HepG2 (cell line): Measurements from ENCODE around the gene VIT. TPM values are rescaled to one million over a fixed set of nuclear protein-coding genes. Genes with fewer than 3 reads are reported as not detected.
A peak's percentile ranks its signal among the peaks of the same experiment; 100 is the strongest.

Experiments used
- ARID2 ChIP-seq: sonication (generic); formaldehyde crosslinking; IDR thresholded peaks from 2 replicates; pipeline ENCODE4 v1.8.1; 2022; ENCODE audit warnings: mild to moderate bottlenecking, missing genetic modification reagents, borderline replicate concordance
- CAMTA2 ChIP-seq: sonication (generic); formaldehyde crosslinking; IDR thresholded peaks from 2 replicates; pipeline ENCODE4 v1.4.0; 2020; ENCODE audit warnings: mild to moderate bottlenecking, missing genetic modification reagents, borderline replicate concordance
- NFYC ChIP-seq: IDR thresholded peaks from 2 replicates; pipeline ENCODE4 v1.6.1; 2016; ENCODE audit warnings: missing genetic modification reagents, missing compliant biosample characterization
- PHF20 ChIP-seq: sonication (generic); formaldehyde crosslinking; IDR thresholded peaks from 2 replicates; pipeline ENCODE4 v1.5.0; 2020; ENCODE audit warnings: mild to moderate bottlenecking, missing genetic modification reagents
- POLR2G ChIP-seq: fragments of 200-400 bp; formaldehyde crosslinking; IDR thresholded peaks from 2 replicates; pipeline ENCODE4 v1.6.1; 2018; ENCODE audit warnings: mild to moderate bottlenecking, low read depth, low read length, moderate library complexity
- PRMT3 ChIP-seq: sonication (generic); formaldehyde crosslinking; IDR thresholded peaks from 2 replicates; pipeline ENCODE4 v1.8.1; 2022; ENCODE audit warnings: low read depth, mild to moderate bottlenecking, moderate library complexity, missing genetic modification reagents, borderline replicate concordance
- SALL1 ChIP-seq: sonication (generic); formaldehyde crosslinking; IDR thresholded peaks from 2 replicates; pipeline ENCODE4 v1.8.0; 2022; ENCODE audit warnings: mild to moderate bottlenecking, missing genetic modification reagents
- STAT5B ChIP-seq: sonication (generic); formaldehyde crosslinking; IDR thresholded peaks from 2 replicates; pipeline ENCODE4 v1.4.0; 2020; ENCODE audit warnings: missing genetic modification reagents
- THAP8 ChIP-seq: sonication (generic); formaldehyde crosslinking; IDR thresholded peaks from 2 replicates; pipeline ENCODE4 v1.5.1; 2020; ENCODE audit warnings: missing genetic modification reagents, mild to moderate bottlenecking, borderline replicate concordance
- ZHX1 ChIP-seq: sonication (generic); formaldehyde crosslinking; IDR thresholded peaks from 2 replicates; pipeline ENCODE4 v1.8.1; 2022; ENCODE audit warnings: low read depth, mild to moderate bottlenecking, missing genetic modification reagents
- ZNF337 ChIP-seq: sonication (generic); formaldehyde crosslinking; IDR thresholded peaks from 2 replicates; pipeline ENCODE4 v1.5.1; 2020; ENCODE audit warnings: missing genetic modification reagents, low read depth, mild to moderate bottlenecking, borderline replicate concordance
- ZNF33B ChIP-seq: sonication (generic); formaldehyde crosslinking; IDR thresholded peaks from 2 replicates; pipeline ENCODE4 v1.5.1; 2020; ENCODE audit warnings: mild to moderate bottlenecking, missing genetic modification reagents
- ZNF547 ChIP-seq: sonication (generic); formaldehyde crosslinking; IDR thresholded peaks from 2 replicates; pipeline ENCODE4 v1.5.1; 2020; ENCODE audit warnings: mild to moderate bottlenecking, missing genetic modification reagents
- ZNF550 ChIP-seq: sonication (generic); formaldehyde crosslinking; IDR thresholded peaks from 2 replicates; pipeline ENCODE4 v1.4.0; 2020; ENCODE audit warnings: mild to moderate bottlenecking, missing genetic modification reagents, borderline replicate concordance
- ZNF556 ChIP-seq: sonication (generic); formaldehyde crosslinking; IDR thresholded peaks from 2 replicates; pipeline ENCODE4 v1.4.0; 2020; ENCODE audit warnings: mild to moderate bottlenecking, missing genetic modification reagents, borderline replicate concordance
- ZNF577 ChIP-seq: sonication (generic); formaldehyde crosslinking; IDR thresholded peaks from 2 replicates; pipeline ENCODE4 v1.4.0; 2020; ENCODE audit warnings: mild to moderate bottlenecking, low read depth, missing genetic modification reagents, borderline replicate concordance
- ZNF749 ChIP-seq: sonication (generic); formaldehyde crosslinking; IDR thresholded peaks from 2 replicates; pipeline ENCODE4 v1.8.0; 2022; ENCODE audit warnings: mild to moderate bottlenecking, missing genetic modification reagents, moderate library complexity, borderline replicate concordance
- ZNF841 ChIP-seq: sonication (generic); formaldehyde crosslinking; IDR thresholded peaks from 2 replicates; pipeline ENCODE4 v1.8.1; 2023; ENCODE audit warnings: missing genetic modification reagents, borderline replicate concordance
- polyA plus RNA-seq, 8 experiments: library from polyadenylated mRNA; depleted of rRNA in 3 of 8; stranded (reverse) in 7 of 8; unstranded in 1 of 8; fragments of >200 nt; fragmentation: Illumina TruSeq in 4 of 8; extraction: Trizol in 4 of 8; gene quantifications; 2 replicates each; pipeline versions ENCODE4 v1.2.1 to v1.2.3, GENCODE V29; 2011 to 2016; ENCODE audit warnings: low read depth in 4 of 8, missing spikeins in 1 of 8, mixed read lengths in 1 of 8; ENCODE audit not compliant: insufficient read depth in 1 of 8
- total RNA-seq, 5 experiments: library from RNA; depleted of rRNA; stranded (reverse); fragments of >200 nt; fragmentation: Illumina TruSeq; extraction: Trizol; gene quantifications; 2 replicates each; pipeline ENCODE4 v1.2.3, GENCODE V29; 2016; ENCODE audit warnings: low read depth in 1 of 5
- TF ChIP-seq, protein P1 (sequence below): sonication (generic); formaldehyde crosslinking; IDR thresholded peaks from 2 replicates; pipeline ENCODE4 v1.4.0; 2020; ENCODE audit warnings: missing genetic modification reagents
- TF ChIP-seq, protein P2 (sequence below): sonication (generic); formaldehyde crosslinking; IDR thresholded peaks from 2 replicates; pipeline ENCODE4 v1.5.0; 2020; ENCODE audit warnings: mild to moderate bottlenecking, missing genetic modification reagents
- TF ChIP-seq, protein P3 (sequence below): sonication (generic); formaldehyde crosslinking; IDR thresholded peaks from 2 replicates; pipeline ENCODE4 v1.5.0; 2020; ENCODE audit warnings: mild to moderate bottlenecking, missing genetic modification reagents, borderline replicate concordance

VIT gene
- total and polyA plus RNA-seq, 2 of the 13 experiments (the other 11 are each of a cell fraction or from before 2014, with no cell fraction given) = not detected

- TF ChIP-seq, protein P1, sequence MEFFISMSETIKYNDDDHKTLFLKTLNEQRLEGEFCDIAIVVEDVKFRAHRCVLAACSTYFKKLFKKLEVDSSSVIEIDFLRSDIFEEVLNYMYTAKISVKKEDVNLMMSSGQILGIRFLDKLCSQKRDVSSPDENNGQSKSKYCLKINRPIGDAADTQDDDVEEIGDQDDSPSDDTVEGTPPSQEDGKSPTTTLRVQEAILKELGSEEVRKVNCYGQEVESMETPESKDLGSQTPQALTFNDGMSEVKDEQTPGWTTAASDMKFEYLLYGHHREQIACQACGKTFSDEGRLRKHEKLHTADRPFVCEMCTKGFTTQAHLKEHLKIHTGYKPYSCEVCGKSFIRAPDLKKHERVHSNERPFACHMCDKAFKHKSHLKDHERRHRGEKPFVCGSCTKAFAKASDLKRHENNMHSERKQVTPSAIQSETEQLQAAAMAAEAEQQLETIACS (CRISPR knock-in tag) = no peak
- TF ChIP-seq, protein P2, sequence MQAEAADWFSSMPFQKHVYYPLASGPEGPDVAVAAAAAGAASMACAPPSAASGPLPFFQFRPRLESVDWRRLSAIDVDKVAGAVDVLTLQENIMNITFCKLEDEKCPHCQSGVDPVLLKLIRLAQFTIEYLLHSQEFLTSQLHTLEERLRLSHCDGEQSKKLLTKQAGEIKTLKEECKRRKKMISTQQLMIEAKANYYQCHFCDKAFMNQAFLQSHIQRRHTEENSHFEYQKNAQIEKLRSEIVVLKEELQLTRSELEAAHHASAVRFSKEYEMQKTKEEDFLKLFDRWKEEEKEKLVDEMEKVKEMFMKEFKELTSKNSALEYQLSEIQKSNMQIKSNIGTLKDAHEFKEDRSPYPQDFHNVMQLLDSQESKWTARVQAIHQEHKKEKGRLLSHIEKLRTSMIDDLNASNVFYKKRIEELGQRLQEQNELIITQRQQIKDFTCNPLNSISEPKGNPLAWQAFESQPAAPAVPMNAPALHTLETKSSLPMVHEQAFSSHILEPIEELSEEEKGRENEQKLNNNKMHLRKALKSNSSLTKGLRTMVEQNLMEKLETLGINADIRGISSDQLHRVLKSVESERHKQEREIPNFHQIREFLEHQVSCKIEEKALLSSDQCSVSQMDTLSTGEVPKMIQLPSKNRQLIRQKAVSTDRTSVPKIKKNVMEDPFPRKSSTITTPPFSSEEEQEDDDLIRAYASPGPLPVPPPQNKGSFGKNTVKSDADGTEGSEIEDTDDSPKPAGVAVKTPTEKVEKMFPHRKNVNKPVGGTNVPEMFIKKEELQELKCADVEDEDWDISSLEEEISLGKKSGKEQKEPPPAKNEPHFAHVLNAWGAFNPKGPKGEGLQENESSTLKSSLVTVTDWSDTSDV (CRISPR knock-in tag) = no peak
- TF ChIP-seq PRMT3 (no peak), THAP8 (CRISPR knock-in tag) (no peak), STAT5B (CRISPR knock-in tag) (no peak), ZNF749 (CRISPR knock-in tag) (no peak), ARID2 (CRISPR knock-in tag) (no peak), ZNF577 (no peak), ZNF33B (CRISPR knock-in tag) (no peak), ZNF547 (CRISPR knock-in tag) (no peak), ZNF337 (CRISPR knock-in tag) (no peak), ZHX1 (no peak), CAMTA2 (CRISPR knock-in tag) (no peak), ZNF550 (CRISPR knock-in tag) (no peak), NFYC (CRISPR knock-in tag) (no peak), ZNF556 (CRISPR knock-in tag) (no peak), PHF20 (CRISPR knock-in tag) (no peak), SALL1 (CRISPR knock-in tag) (peak; percentile 38; the same call in 1 of the 2 replicates), ZNF841 (CRISPR knock-in tag) (no peak), POLR2G (no peak)
- TF ChIP-seq, protein P3, sequence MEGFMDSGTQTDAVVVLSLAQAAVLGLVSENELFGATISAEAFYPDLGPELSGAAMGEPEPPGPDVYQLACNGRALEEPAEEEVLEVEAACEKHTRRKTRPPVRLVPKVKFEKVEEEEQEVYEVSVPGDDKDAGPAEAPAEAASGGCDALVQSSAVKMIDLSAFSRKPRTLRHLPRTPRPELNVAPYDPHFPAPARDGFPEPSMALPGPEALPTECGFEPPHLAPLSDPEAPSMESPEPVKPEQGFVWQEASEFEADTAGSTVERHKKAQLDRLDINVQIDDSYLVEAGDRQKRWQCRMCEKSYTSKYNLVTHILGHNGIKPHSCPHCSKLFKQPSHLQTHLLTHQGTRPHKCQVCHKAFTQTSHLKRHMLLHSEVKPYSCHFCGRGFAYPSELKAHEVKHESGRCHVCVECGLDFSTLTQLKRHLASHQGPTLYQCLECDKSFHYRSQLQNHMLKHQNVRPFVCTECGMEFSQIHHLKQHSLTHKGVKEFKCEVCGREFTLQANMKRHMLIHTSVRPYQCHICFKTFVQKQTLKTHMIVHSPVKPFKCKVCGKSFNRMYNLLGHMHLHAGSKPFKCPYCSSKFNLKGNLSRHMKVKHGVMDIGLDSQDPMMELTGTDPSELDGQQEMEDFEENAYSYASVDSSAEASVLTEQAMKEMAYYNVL = no peak
Measured at GRCh38 chr2:36658277-36658748, 38.2 kb upstream of the VIT start (continued).
